Measurements from ENCODE around the gene NEK9. TPM values are rescaled to one million over a fixed set of nuclear protein-coding genes. Genes with fewer than 3 reads are reported as not detected.
A peak's percentile ranks its signal among the peaks of the same experiment; 100 is the strongest.

Gene NEK9
- total and polyA plus RNA-seq, 4 donors = 23.1 to 76.3 (median 53.3) TPM

GRCh38 chr14:75088566-75089373 is 38.1 kb downstream of the NEK9 start:
- no peaks in the 10 kb centered on the region for H3K27me3 ChIP-seq (ENCODE audit: control insufficient read depth in 3 of 3, insufficient read depth in 3 of 3, low read length in 2 of 3)
- no peaks in the 10 kb centered on the region for H3K9me3 ChIP-seq (ENCODE audit: control insufficient read depth in 4 of 4, insufficient read depth in 3 of 4, low read length in 3 of 4)
- peaks cover 37 to 53% (median 43%) of the 10 kb centered on the region in 4 donors for H3K36me3 ChIP-seq (ENCODE audit: control insufficient read depth in 4 of 4, insufficient read depth in 4 of 4, low read length in 4 of 4)
- peak; percentile 59 to 85 (median 81) for DNase-seq
- WGBS, 2 donors = 77 to 79% methylated on average over 7 of the region's 7 CpGs
- no peak overlapping the region for H3K4me3 ChIP-seq
- H3K27ac ChIP-seq (ENCODE audit: low read depth in 1 of 2, low read length in 1 of 2) = no peak overlapping the region
- ATAC-seq (ENCODE audit: insufficient read depth, low FRiP score) = no peak
- H3K9ac ChIP-seq (ENCODE audit: insufficient read depth in 1 of 2, low read length in 2 of 2) = no peak overlapping the region
- TF ChIP-seq CTCF (IDR thresholded peaks at IDR 0.05; ENCODE audit: control extremely low read depth, extremely low read depth) = peak; percentile 62
- peaks cover 0 to 5% (median 0%) of the 10 kb centered on the region in 5 donors for H3K4me1 ChIP-seq (ENCODE audit: control insufficient read depth in 5 of 5, insufficient read depth in 5 of 5, low read length in 5 of 5)

GRCh38 chr14:75088153-75088552 is 38.7 kb downstream of the NEK9 start:
- H3K36me3 ChIP-seq (ENCODE audit: control insufficient read depth in 4 of 4, insufficient read depth in 4 of 4, low read length in 4 of 4) = peaks cover 38 to 52% (median 44%) of the 10 kb centered on the region in 4 donors
- ATAC-seq (ENCODE audit: insufficient read depth, low FRiP score) (no peak), DNase-seq (no peak)
- H3K4me3 ChIP-seq = no peak overlapping the region
- H3K4me1 ChIP-seq (ENCODE audit: control insufficient read depth in 5 of 5, insufficient read depth in 5 of 5, low read length in 5 of 5) = peaks cover 0 to 7% (median 0%) of the 10 kb centered on the region in 5 donors
- WGBS, 2 donors = 93% methylated on average over 2 of the region's 2 CpGs
- no peak overlapping the region for H3K9ac ChIP-seq (ENCODE audit: insufficient read depth in 1 of 2, low read length in 2 of 2)
- H3K27ac ChIP-seq (ENCODE audit: low read depth in 1 of 2, low read length in 1 of 2) = no peak overlapping the region
- no peaks in the 10 kb centered on the region for H3K9me3 ChIP-seq (ENCODE audit: control insufficient read depth in 4 of 4, insufficient read depth in 3 of 4, low read length in 3 of 4)
- TF ChIP-seq CTCF (IDR thresholded peaks at IDR 0.05; ENCODE audit: control extremely low read depth, extremely low read depth) = no peak
- no peaks in the 10 kb centered on the region for H3K27me3 ChIP-seq (ENCODE audit: control insufficient read depth in 3 of 3, insufficient read depth in 3 of 3, low read length in 2 of 3)

- H3K27ac ChIP-seq (ENCODE audit: low read depth in 1 of 2, low read length in 1 of 2) = no peak overlapping the region
- H3K4me1 ChIP-seq (ENCODE audit: control insufficient read depth in 5 of 5, insufficient read depth in 5 of 5, low read length in 5 of 5) = peaks cover 0 to 28% (median 12%) of the 10 kb centered on the region in 5 donors
- 68 to 77% methylated on average over 5 of the region's 5 CpGs for WGBS, 2 donors
- peaks cover 32 to 52% (median 40%) of the 10 kb centered on the region in 4 donors for H3K36me3 ChIP-seq (ENCODE audit: control insufficient read depth in 4 of 4, insufficient read depth in 4 of 4, low read length in 4 of 4)
- ATAC-seq (ENCODE audit: insufficient read depth, low FRiP score) = no peak
- H3K4me3 ChIP-seq = no peak overlapping the region
- H3K9me3 ChIP-seq (ENCODE audit: control insufficient read depth in 4 of 4, insufficient read depth in 3 of 4, low read length in 3 of 4) = no peaks in the 10 kb centered on the region
- no peak overlapping the region for H3K9ac ChIP-seq (ENCODE audit: insufficient read depth in 1 of 2, low read length in 2 of 2)
- no peak for DNase-seq
- H3K27me3 ChIP-seq (ENCODE audit: control insufficient read depth in 3 of 3, insufficient read depth in 3 of 3, low read length in 2 of 3) = no peaks in the 10 kb centered on the region
- no peak for TF ChIP-seq CTCF (IDR thresholded peaks at IDR 0.05; ENCODE audit: control extremely low read depth, extremely low read depth)
Observed at GRCh38 chr14:75084513-75084912, 42.3 kb downstream of the NEK9 start.

Measured in lung (tissue), 12 donors.